Mesendoderm (in vitro differentiated cells): ENCODE data around the gene TDP1.

Experiments used
- DNase-seq: peaks from one replicate; pipeline ENCODE4 v3.0.0; 2013
- H2AK5ac ChIP-seq: 2 replicates; pipeline ENCODE4 v1.6.1; 2013; ENCODE audit warnings: low read length, inconsistent platforms
- H2BK120ac ChIP-seq: 2 replicates; pipeline ENCODE4 v1.6.1; 2013; ENCODE audit warnings: low read depth, mild to moderate bottlenecking, low read length, moderate library complexity, mixed read lengths
- H2BK15ac ChIP-seq: replicated peaks from 2 replicates; pipeline ENCODE4 v1.6.1; 2013; ENCODE audit warnings: low read depth, mild to moderate bottlenecking, moderate library complexity
- H2BK5ac ChIP-seq: 2 replicates; pipeline ENCODE4 v1.6.1; 2013; ENCODE audit warnings: low read length, inconsistent platforms
- H3K18ac ChIP-seq: 2 replicates; pipeline ENCODE4 v1.6.1; 2013; ENCODE audit warnings: mild to moderate bottlenecking, low read length, mixed read lengths
- H3K23ac ChIP-seq: one replicate; pipeline ENCODE4 v1.6.1; 2013; ENCODE audit warnings: low read length
- H3K27ac ChIP-seq: 2 replicates; pipeline ENCODE4 v1.5.1; 2013; ENCODE audit warnings: low read depth, mild to moderate bottlenecking, inconsistent platforms, low read length, moderate library complexity
- H3K27me3 ChIP-seq: 2 replicates; pipeline ENCODE4 v1.6.1; 2013; ENCODE audit warnings: low read length, control low read depth, mild to moderate bottlenecking, inconsistent platforms; ENCODE audit not compliant: insufficient read depth, poor library complexity
- H3K36me3 ChIP-seq: 2 replicates; pipeline ENCODE4 v1.6.1; 2013; ENCODE audit warnings: low read length, inconsistent platforms; ENCODE audit not compliant: control insufficient read depth, insufficient read depth
- H3K4ac ChIP-seq: one replicate; pipeline ENCODE4 v1.6.1; 2013; ENCODE audit warnings: low read depth, mild to moderate bottlenecking, low read length, moderate library complexity
- H3K4me1 ChIP-seq: 2 replicates; pipeline ENCODE4 v1.6.1; 2013; ENCODE audit warnings: low read depth, low read length, inconsistent platforms; ENCODE audit not compliant: control insufficient read depth
- H3K4me2 ChIP-seq: 2 replicates; pipeline ENCODE4 v1.6.1; 2013; ENCODE audit warnings: low read length
- H3K4me3 ChIP-seq: 2 replicates; pipeline ENCODE4 v1.5.1; 2013; ENCODE audit warnings: mild to moderate bottlenecking, low read length
- H3K56ac ChIP-seq: one replicate; pipeline ENCODE4 v1.6.1; 2013; ENCODE audit warnings: low read length
- H3K79me1 ChIP-seq: 2 replicates; pipeline ENCODE4 v1.6.1; 2013; ENCODE audit warnings: low read length, inconsistent platforms
- H3K79me2 ChIP-seq: 2 replicates; pipeline ENCODE4 v1.6.1; 2013; ENCODE audit warnings: mild to moderate bottlenecking, low read length; ENCODE audit not compliant: control insufficient read depth, insufficient read depth
- H3K9ac ChIP-seq: 2 replicates; pipeline ENCODE4 v1.6.1; 2013; ENCODE audit warnings: low read length, inconsistent platforms
- H4K5ac ChIP-seq: one replicate; pipeline ENCODE4 v1.6.1; 2013; ENCODE audit warnings: low read length
- H4K8ac ChIP-seq: one replicate; pipeline ENCODE4 v1.6.1; 2013; ENCODE audit warnings: low read depth, mild to moderate bottlenecking, control low read depth, low read length, moderate library complexity
- WGBS: extraction: QIAGEN DNeasy Blood & Tissue Kit; methylation state at CpG from one replicate; pipeline ENCODE4 v1.1.7; 2013; ENCODE audit warnings: low lambda C conversion rate, missing lambda C conversion rate; ENCODE audit not compliant: insufficient coverage; ENCODE audit errors: extremely low coverage; 5-methylcytosine and 5-hydroxymethylcytosine counted together

TDP1 gene

DNA sequence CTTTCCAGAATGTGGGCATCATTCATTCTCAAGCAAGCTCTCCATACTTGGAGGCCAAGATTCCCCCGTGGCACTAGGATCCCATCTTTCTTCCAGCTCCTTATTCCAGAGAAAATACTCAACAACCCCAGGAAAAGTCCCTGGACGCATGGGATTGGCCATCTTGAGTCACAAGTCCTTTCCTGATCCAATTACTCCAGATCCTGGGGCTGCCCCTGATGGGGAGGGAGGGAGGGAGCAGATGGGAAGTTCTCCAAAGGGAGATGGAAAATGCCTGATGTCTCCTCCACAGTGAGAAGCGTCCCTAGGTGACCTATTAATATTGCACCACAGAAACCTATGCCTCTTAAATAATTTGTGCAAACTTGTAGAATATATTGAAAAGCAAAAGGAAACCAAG is 93.7 kb downstream of the TDP1 start:
- no peak overlapping the region for H3K4ac ChIP-seq
- WGBS = no CpG with 5 or more reads among the region's 3 CpGs
- no peak overlapping the region for H2BK15ac ChIP-seq
- no peak overlapping the region for H3K23ac ChIP-seq
- H3K4me3 ChIP-seq = no peak overlapping the region
- H4K5ac ChIP-seq = no peak overlapping the region
- no peak overlapping the region for H3K4me2 ChIP-seq
- H3K18ac ChIP-seq = no peak overlapping the region
- no peak overlapping the region for H3K27ac ChIP-seq
- peak; percentile 55 for DNase-seq
- H3K4me1 ChIP-seq = no peaks in the 10 kb centered on the region
- H3K36me3 ChIP-seq = no peaks in the 10 kb centered on the region
- no peak overlapping the region for H3K9ac ChIP-seq
- no peak overlapping the region for H2BK5ac ChIP-seq
- no peaks in the 10 kb centered on the region for H3K27me3 ChIP-seq
- H2BK120ac ChIP-seq = no peak overlapping the region
- H4K8ac ChIP-seq = no peak overlapping the region
- no peaks in the 10 kb centered on the region for H3K79me1 ChIP-seq
- H2AK5ac ChIP-seq = no peak overlapping the region
- no peaks in the 10 kb centered on the region for H3K79me2 ChIP-seq
- H3K56ac ChIP-seq = no peak overlapping the region

DNA sequence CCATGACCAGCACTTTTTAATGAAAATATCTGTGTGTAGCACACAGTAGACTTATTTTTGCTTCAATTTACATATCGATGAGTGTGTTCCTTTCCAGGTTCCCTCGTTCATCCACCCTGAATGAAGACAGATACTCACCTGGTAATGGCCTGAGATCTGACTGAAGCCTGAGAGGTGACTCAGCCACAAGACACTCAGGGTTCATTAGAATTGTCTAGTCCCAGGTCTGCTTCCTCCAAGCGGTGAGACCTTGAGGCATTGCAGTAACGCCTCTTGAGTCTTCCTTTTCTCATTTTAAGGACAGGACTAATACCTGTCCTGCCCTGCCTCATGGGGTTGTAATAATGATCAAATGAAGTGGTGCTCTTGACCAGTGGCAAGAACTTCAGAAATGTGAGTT is 94.5 kb downstream of the TDP1 start:
- WGBS = no CpG with 5 or more reads among the region's 4 CpGs
- Histone ChIP-seq H3K18ac (no peak overlapping the region), H3K79me1 (no peaks in the 10 kb centered on the region), H2BK5ac (no peak overlapping the region), H3K27ac (no peak overlapping the region), H2AK5ac (no peak overlapping the region), H3K4me2 (no peak overlapping the region), H2BK120ac (no peak overlapping the region), H3K79me2 (no peaks in the 10 kb centered on the region), H3K4me3 (no peak overlapping the region), H4K5ac (no peak overlapping the region), H3K4me1 (no peaks in the 10 kb centered on the region), H3K9ac (no peak overlapping the region), H3K27me3 (no peaks in the 10 kb centered on the region), H4K8ac (no peak overlapping the region), H3K56ac (no peak overlapping the region), H3K23ac (no peak overlapping the region), H3K36me3 (no peaks in the 10 kb centered on the region), H3K4ac (no peak overlapping the region), H2BK15ac (no peak overlapping the region)
- peak; percentile 51 for DNase-seq

DNA sequence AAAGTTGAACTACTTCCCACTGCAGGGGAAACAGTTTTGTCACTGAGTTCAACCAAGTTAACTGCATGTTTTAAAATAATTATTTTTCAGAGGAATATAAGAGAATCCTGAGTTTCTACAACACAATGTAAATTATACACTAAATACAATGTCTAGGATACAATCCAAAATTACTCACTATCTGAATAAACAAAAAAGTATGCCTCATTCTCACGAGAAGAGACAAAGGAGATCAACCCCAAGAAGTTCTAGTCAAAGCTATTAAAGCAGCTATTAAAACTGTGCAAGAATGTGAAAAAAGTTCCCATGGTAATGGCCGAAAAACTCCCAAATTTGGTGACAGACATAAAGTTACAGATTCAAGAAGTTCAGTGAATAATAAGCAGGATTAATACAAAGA is 97.3 kb downstream of the TDP1 start:
- H3K18ac ChIP-seq = no peak overlapping the region
- no peaks in the 10 kb centered on the region for H3K27me3 ChIP-seq
- no peak overlapping the region for H2BK120ac ChIP-seq
- no peak overlapping the region for H4K5ac ChIP-seq
- H3K79me2 ChIP-seq = no peaks in the 10 kb centered on the region
- no peak overlapping the region for H2BK15ac ChIP-seq
- no peak for DNase-seq
- H3K9ac ChIP-seq = no peak overlapping the region
- H3K56ac ChIP-seq = no peak overlapping the region
- H4K8ac ChIP-seq = no peak overlapping the region
- H2AK5ac ChIP-seq = no peak overlapping the region
- H3K4ac ChIP-seq = no peak overlapping the region
- H3K4me2 ChIP-seq = no peak overlapping the region
- no peak overlapping the region for H3K27ac ChIP-seq
- WGBS = no CpG with 5 or more reads among the region's 2 CpGs
- no peaks in the 10 kb centered on the region for H3K36me3 ChIP-seq
- no peak overlapping the region for H2BK5ac ChIP-seq
- no peaks in the 10 kb centered on the region for H3K4me1 ChIP-seq
- H3K23ac ChIP-seq = no peak overlapping the region
- H3K4me3 ChIP-seq = no peak overlapping the region
- H3K79me1 ChIP-seq = no peaks in the 10 kb centered on the region

GRCh38 chr14:90054803-90055202 is 99.1 kb downstream of the TDP1 start:
- no peak overlapping the region for H3K4me3 ChIP-seq

DNA sequence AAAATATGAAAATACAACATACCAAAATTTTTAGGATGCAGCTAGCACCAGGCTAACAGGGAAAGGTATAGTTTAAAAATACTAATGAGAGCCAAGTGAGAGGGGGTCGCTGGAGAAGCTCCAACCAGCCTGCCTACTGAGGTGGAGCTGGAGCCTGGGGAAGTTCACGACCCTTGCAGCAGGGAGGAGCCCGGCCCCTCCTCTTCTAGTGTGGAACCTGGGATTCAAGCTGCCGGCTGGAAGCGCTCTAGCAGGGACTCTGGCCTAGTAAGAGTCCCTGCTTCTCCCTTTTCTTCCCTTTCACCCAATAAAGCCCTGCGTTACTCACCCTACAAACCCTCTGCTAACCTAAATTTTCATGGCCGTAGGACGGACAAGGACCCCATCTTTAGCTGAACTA is 101.1 kb downstream of the TDP1 start:
- H2BK5ac ChIP-seq = no peak overlapping the region
- H3K36me3 ChIP-seq = no peaks in the 10 kb centered on the region
- H2BK15ac ChIP-seq = no peak overlapping the region
- H3K9ac ChIP-seq = no peak overlapping the region
- H3K56ac ChIP-seq = no peak overlapping the region
- H3K18ac ChIP-seq = no peak overlapping the region
- WGBS = no CpG with 5 or more reads among the region's 8 CpGs
- H4K5ac ChIP-seq = no peak overlapping the region
- no peak overlapping the region for H4K8ac ChIP-seq
- H2AK5ac ChIP-seq = no peak overlapping the region
- H3K4me1 ChIP-seq = no peaks in the 10 kb centered on the region
- peaks cover 3% of the 10 kb centered on the region for H3K27me3 ChIP-seq
- H3K4me2 ChIP-seq = no peak overlapping the region
- H3K79me2 ChIP-seq = no peaks in the 10 kb centered on the region
- peak; percentile 20 for DNase-seq
- H2BK120ac ChIP-seq = no peak overlapping the region
- no peak overlapping the region for H3K4me3 ChIP-seq
- no peak overlapping the region for H3K4ac ChIP-seq
- no peak overlapping the region for H3K27ac ChIP-seq
- no peak overlapping the region for H3K23ac ChIP-seq
- H3K79me1 ChIP-seq = no peaks in the 10 kb centered on the region

More at GRCh38 chr14:90054803-90055202, 99.1 kb downstream of the TDP1 start:
- no peak for DNase-seq
- no CpG with 5 or more reads among the region's 1 CpG for WGBS
- Histone ChIP-seq H3K36me3 (no peaks in the 10 kb centered on the region), H3K79me2 (no peaks in the 10 kb centered on the region), H3K56ac (no peak overlapping the region), H4K5ac (no peak overlapping the region), H3K27ac (no peak overlapping the region), H2BK15ac (no peak overlapping the region), H2AK5ac (no peak overlapping the region), H3K4me2 (no peak overlapping the region), H4K8ac (no peak overlapping the region), H3K9ac (no peak overlapping the region), H2BK5ac (no peak overlapping the region), H2BK120ac (no peak overlapping the region), H3K4me1 (no peaks in the 10 kb centered on the region), H3K79me1 (no peaks in the 10 kb centered on the region), H3K23ac (no peak overlapping the region), H3K4ac (no peak overlapping the region), H3K18ac (no peak overlapping the region), H3K27me3 (peaks cover 3% of the 10 kb centered on the region)

DNA sequence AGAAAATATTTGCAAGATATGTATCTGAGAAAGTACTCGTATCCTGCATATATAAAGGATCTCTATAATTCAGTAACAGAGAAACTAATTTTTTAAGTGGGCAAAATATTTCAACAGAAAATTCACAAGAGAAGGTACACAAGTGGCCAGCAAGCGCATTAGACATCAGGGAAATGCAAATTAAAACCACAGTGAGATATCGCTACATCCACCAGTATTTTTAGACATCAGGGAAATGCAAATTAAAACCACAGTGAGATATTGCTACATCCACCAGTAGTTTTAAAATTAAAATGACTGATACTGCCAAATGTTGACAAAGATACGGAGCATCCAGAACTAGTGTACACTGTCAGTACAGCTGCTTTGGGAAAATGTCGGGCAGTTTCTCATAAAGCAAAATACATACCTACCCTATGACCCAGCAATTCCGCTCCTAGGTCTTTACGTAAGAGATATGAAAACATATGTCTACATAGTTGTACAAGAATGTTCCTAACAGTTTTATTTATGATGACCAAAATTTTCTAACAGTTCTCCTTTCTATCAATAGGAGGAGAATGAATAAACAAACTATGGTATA is 103.2 kb downstream of the TDP1 start:
- Histone ChIP-seq H4K5ac (no peak overlapping the region), H2BK120ac (no peak overlapping the region), H2BK15ac (no peak overlapping the region), H3K27me3 (peaks cover 3% of the 10 kb centered on the region), H4K8ac (no peak overlapping the region), H3K79me1 (no peaks in the 10 kb centered on the region), H3K9ac (no peak overlapping the region), H3K27ac (no peak overlapping the region), H3K4ac (no peak overlapping the region), H3K4me3 (no peak overlapping the region), H3K4me1 (no peaks in the 10 kb centered on the region), H3K36me3 (no peaks in the 10 kb centered on the region), H3K56ac (no peak overlapping the region), H3K18ac (no peak overlapping the region), H3K23ac (no peak overlapping the region), H2AK5ac (no peak overlapping the region), H2BK5ac (no peak overlapping the region), H3K79me2 (no peaks in the 10 kb centered on the region), H3K4me2 (no peak overlapping the region)
- DNase-seq = no peak
- WGBS = no CpG with 5 or more reads among the region's 7 CpGs
